Lung (tissue), 12 donors: ENCODE results near the gene EYA4. TPM values are rescaled to one million over a fixed set of nuclear protein-coding genes. Genes with fewer than 3 reads are reported as not detected.

Experiments
- ATAC-seq: fragments of 200-7000 bp; cut with Tn5 transposase; one replicate; pipeline ENCODE4 v1.9.1; 2020; ENCODE audit warnings: moderate number of reproducible peaks; ENCODE audit not compliant: insufficient read depth, low FRiP score
- DNase-seq, 3 donors: peaks; one replicate each; pipeline ENCODE4 v3.0.0-alpha.2; 2013 to 2017
- H3K27ac ChIP-seq, 2 donors: one replicate each; pipeline ENCODE4 v1.5.1; 2013; ENCODE audit warnings: mild to moderate bottlenecking in 2 of 2, moderate library complexity in 2 of 2, control low read depth in 1 of 2, inconsistent platforms in 1 of 2, low read depth in 1 of 2, low read length in 1 of 2
- H3K27me3 ChIP-seq, 3 donors: one replicate each; pipeline ENCODE4 v1.5.1; 2013; ENCODE audit warnings: low read length in 2 of 3; ENCODE audit not compliant: control insufficient read depth in 3 of 3, insufficient read depth in 3 of 3
- H3K36me3 ChIP-seq, 4 donors: one replicate each; pipeline ENCODE4 v1.5.1; 2013; ENCODE audit warnings: low read length in 4 of 4, mild to moderate bottlenecking in 1 of 4, moderate library complexity in 1 of 4; ENCODE audit not compliant: control insufficient read depth in 4 of 4, insufficient read depth in 4 of 4
- H3K4me1 ChIP-seq, 5 donors: one replicate each; pipeline ENCODE4 v1.5.1; 2013; ENCODE audit warnings: low read length in 5 of 5, mild to moderate bottlenecking in 2 of 5, moderate library complexity in 1 of 5; ENCODE audit not compliant: control insufficient read depth in 5 of 5, insufficient read depth in 5 of 5
- H3K4me3 ChIP-seq: one replicate; pipeline ENCODE4 v1.5.1; 2013; ENCODE audit warnings: mild to moderate bottlenecking, control low read depth, moderate library complexity
- H3K9ac ChIP-seq, 2 donors: one replicate each; pipeline ENCODE4 v1.5.1; 2013; ENCODE audit warnings: low read length in 2 of 2, control low read depth in 1 of 2; ENCODE audit not compliant: insufficient read depth in 1 of 2
- H3K9me3 ChIP-seq, 4 donors: one replicate each; pipeline ENCODE4 v1.5.1; 2013; ENCODE audit warnings: low read length in 3 of 4, mild to moderate bottlenecking in 1 of 4, moderate library complexity in 1 of 4; ENCODE audit not compliant: control insufficient read depth in 4 of 4, insufficient read depth in 3 of 4
- WGBS, 2 donors: extraction: QIAGEN DNeasy Blood & Tissue Kit; methylation state at CpG; one replicate each; pipeline ENCODE4 v1.1.7; 2013; 5-methylcytosine and 5-hydroxymethylcytosine counted together
- polyA plus RNA-seq, 2 donors: library from polyadenylated mRNA; stranded (reverse); fragments of 200-250 nt; gene quantifications; one replicate each; pipeline ENCODE4 v1.2.1, GENCODE V29; 2013
- total RNA-seq, 2 donors: library from RNA; depleted of rRNA in 1 of 2; stranded (reverse); fragments of >200 nt in 1 of 2; gene quantifications; one replicate each; pipeline ENCODE4 v1.2.1, GENCODE V29; 2014 to 2021
- TF ChIP-seq, protein P1 (sequence below): IDR thresholded peaks from 2 replicates; pipeline ENCODE4 v1.5.1; 2012; ENCODE audit warnings: mild to moderate bottlenecking; ENCODE audit errors: control extremely low read depth, extremely low read depth
- donor health status: control.
- donor health status: control.
- donor health status: Bipolar disorder and iron deficiency.
- donor health status: healthy.
- donor health status: DM: yes; HTN: yes; CAD: no.

The EYA4 gene
- total and polyA plus RNA-seq, 4 donors = 0.49 to 7.4 (median 2.2) TPM

DNA sequence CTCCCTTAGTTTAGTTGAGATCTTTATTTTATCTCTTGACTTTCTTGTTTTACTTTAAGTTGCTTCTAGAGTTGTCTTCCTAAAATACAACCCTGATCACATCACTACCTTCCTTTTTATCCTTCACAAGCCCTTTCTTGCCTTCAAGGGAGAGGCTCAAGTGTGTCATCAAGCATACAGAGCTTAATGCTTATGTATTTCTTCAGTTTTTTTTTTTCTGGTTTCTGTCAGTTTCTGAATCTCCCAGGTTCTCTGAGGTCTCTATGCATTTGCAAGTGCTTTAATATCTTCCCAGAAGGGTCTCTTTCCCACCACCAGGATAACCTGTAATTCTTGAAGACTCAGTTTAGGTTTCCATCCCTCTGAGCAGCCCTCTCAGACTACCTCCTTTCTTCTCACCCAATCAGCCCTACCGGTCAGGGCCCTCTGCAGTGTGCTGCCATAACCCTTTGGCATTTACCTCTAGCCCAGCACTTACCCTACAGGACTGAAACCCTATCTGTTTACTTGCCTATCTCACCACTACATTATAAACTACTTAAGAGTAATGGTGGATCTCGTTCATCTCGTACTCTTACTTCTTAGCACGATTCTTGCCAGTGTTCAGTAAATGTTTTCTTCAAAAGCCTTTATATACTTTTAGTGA is 36.9 kb downstream of the EYA4 start:
- Histone ChIP-seq H3K9ac (no peak overlapping the region), H3K4me1 (no peaks in the 10 kb centered on the region), H3K4me3 (no peak overlapping the region), H3K9me3 (no peaks in the 10 kb centered on the region), H3K27ac (no peak overlapping the region), H3K27me3 (no peaks in the 10 kb centered on the region), H3K36me3 (no peaks in the 10 kb centered on the region)
- WGBS, 2 donors = 77 to 83% methylated on average over 4 of the region's 4 CpGs
- ATAC-seq (no peak), DNase-seq (no peak)
- TF ChIP-seq, protein P1, sequence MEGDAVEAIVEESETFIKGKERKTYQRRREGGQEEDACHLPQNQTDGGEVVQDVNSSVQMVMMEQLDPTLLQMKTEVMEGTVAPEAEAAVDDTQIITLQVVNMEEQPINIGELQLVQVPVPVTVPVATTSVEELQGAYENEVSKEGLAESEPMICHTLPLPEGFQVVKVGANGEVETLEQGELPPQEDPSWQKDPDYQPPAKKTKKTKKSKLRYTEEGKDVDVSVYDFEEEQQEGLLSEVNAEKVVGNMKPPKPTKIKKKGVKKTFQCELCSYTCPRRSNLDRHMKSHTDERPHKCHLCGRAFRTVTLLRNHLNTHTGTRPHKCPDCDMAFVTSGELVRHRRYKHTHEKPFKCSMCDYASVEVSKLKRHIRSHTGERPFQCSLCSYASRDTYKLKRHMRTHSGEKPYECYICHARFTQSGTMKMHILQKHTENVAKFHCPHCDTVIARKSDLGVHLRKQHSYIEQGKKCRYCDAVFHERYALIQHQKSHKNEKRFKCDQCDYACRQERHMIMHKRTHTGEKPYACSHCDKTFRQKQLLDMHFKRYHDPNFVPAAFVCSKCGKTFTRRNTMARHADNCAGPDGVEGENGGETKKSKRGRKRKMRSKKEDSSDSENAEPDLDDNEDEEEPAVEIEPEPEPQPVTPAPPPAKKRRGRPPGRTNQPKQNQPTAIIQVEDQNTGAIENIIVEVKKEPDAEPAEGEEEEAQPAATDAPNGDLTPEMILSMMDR = no peak

DNA sequence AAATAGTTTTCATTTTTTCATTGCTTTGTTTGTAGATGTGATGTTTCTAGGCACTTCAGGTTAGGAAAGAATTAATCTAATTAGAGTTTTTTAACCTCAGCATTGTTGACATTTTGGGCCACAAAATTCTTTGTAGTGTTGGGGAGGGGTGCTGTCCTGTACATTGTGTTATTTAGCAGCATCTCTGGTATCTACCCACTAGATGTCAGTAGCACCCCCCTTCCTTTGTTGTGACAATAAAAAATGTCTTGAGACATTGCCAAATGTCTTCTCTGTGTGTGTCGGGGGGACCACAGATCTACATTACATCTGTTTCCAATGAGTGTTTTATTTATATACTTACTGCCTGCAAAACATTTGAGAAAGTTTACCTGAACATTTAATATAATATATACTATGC is 45.6 kb downstream of the EYA4 start:
- H3K27ac ChIP-seq = no peak overlapping the region
- TF ChIP-seq, protein P1 = no peak
- no peak overlapping the region for H3K9ac ChIP-seq
- no peak overlapping the region for H3K4me3 ChIP-seq
- ATAC-seq = no peak
- 38 to 57% methylated on average over 1 of the region's 1 CpG for WGBS, 2 donors
- H3K36me3 ChIP-seq = no peaks in the 10 kb centered on the region
- H3K27me3 ChIP-seq = no peaks in the 10 kb centered on the region
- DNase-seq = peak in 2 of 3 donors; percentile 33 to 34
- H3K9me3 ChIP-seq = no peaks in the 10 kb centered on the region
- peaks cover 0 to 5% (median 2%) of the 10 kb centered on the region in 5 donors for H3K4me1 ChIP-seq

DNA sequence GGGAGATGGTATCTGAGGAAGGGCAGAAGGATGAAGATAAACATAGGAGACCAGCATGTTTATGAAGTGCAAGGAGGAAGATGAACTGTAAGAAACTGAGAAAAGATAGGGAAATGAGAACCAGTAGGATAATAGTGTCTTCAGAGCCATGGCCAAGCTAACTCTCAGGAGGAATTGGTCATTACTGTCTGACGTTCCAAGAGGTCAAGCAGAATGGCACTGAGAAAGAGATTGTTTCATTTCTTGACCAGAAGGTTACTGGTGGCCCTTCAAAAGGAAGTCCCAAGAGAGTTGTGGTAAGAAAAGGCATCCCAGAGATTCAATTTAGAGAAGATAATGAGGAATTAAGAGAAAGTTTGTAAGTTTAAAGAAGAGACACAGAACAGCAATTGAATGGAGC is 47.5 kb downstream of the EYA4 start:
- H3K4me3 ChIP-seq = no peak overlapping the region
- no peak for ATAC-seq
- H3K4me1 ChIP-seq = peaks cover 0 to 13% (median 2%) of the 10 kb centered on the region in 5 donors
- H3K9ac ChIP-seq = no peak overlapping the region
- 68 to 79% methylated on average over 1 of the region's 1 CpG for WGBS, 2 donors
- H3K27me3 ChIP-seq = no peaks in the 10 kb centered on the region
- no peak for DNase-seq
- H3K27ac ChIP-seq = no peak overlapping the region
- H3K9me3 ChIP-seq = no peaks in the 10 kb centered on the region
- H3K36me3 ChIP-seq = no peaks in the 10 kb centered on the region
- TF ChIP-seq, protein P1 = no peak
